DND-41 (cell line): Measurements from ENCODE around the gene CATSPERZ.

Experiments used
- ATAC-seq: fragments of 200-7000 bp; cut with Tn5 transposase; 3 replicates; pipeline ENCODE4 v1.9.1; 2021; ENCODE audit warnings: low read depth; ENCODE audit not compliant: insufficient read depth
- DNase-seq: peaks from one replicate; pipeline ENCODE4 v3.0.0-alpha.2; 2020
- H2AFZ ChIP-seq: 2 replicates; pipeline ENCODE4 v1.6.0; 2012; ENCODE audit warnings: low read depth, low read length
- H3K27ac ChIP-seq: 2 replicates; pipeline ENCODE4 v1.5.1; 2012; ENCODE audit warnings: low read length, inconsistent platforms
- H3K27me3 ChIP-seq: fragments of 200-600 bp; sonication (generic); 2 replicates; pipeline ENCODE4 v1.6.0; 2012; ENCODE audit warnings: low read length, mild to moderate bottlenecking, inconsistent platforms; ENCODE audit not compliant: insufficient read depth, poor library complexity
- H3K36me3 ChIP-seq: 2 replicates; pipeline ENCODE4 v1.5.1; 2012; ENCODE audit warnings: low read length, inconsistent platforms; ENCODE audit not compliant: insufficient read depth
- H3K4me1 ChIP-seq: 2 replicates; pipeline ENCODE4 v1.5.1; 2012; ENCODE audit warnings: mild to moderate bottlenecking, low read length; ENCODE audit not compliant: insufficient read depth
- H3K4me2 ChIP-seq: 2 replicates; pipeline ENCODE4 v1.6.0; 2012; ENCODE audit warnings: mild to moderate bottlenecking, moderate library complexity, low read length, inconsistent platforms; ENCODE audit not compliant: insufficient read depth
- H3K4me3 ChIP-seq, 2 experiments: fragments of 200-600 bp in 1 of 2; shearing (Covaris generic) in 1 of 2; 2 replicates each; pipeline ENCODE4 v1.5.1; 2012 to 2016; ENCODE audit warnings: inconsistent platforms in 2 of 2, low read length in 2 of 2, mild to moderate bottlenecking in 2 of 2, low read depth in 1 of 2, moderate library complexity in 1 of 2
- H3K79me2 ChIP-seq: 2 replicates; pipeline ENCODE4 v1.6.0; 2012; ENCODE audit warnings: low read length, inconsistent platforms; ENCODE audit not compliant: insufficient read depth
- H3K9ac ChIP-seq: 2 replicates; pipeline ENCODE4 v1.6.0; 2012; ENCODE audit warnings: low read depth, mild to moderate bottlenecking, inconsistent platforms, low read length, moderate library complexity
- H3K9me3 ChIP-seq: 2 replicates; pipeline ENCODE4 v1.5.1; 2012; ENCODE audit warnings: low read length, moderate library complexity, mild to moderate bottlenecking, inconsistent platforms; ENCODE audit not compliant: insufficient read depth, severe bottlenecking
- H4K20me1 ChIP-seq: 2 replicates; pipeline ENCODE4 v1.6.0; 2012; ENCODE audit warnings: low read length; ENCODE audit not compliant: insufficient read depth
- EZH2 ChIP-seq: IDR thresholded peaks from 3 replicates; pipeline ENCODE4 v1.6.1; 2012; ENCODE audit warnings: borderline replicate concordance, low read depth, mild to moderate bottlenecking, moderate library complexity, low read length, inconsistent platforms; ENCODE audit not compliant: severe bottlenecking
- TF ChIP-seq, protein P1 (sequence below): IDR thresholded peaks from 2 replicates; pipeline ENCODE4 v1.5.1; 2012; ENCODE audit warnings: borderline replicate concordance, low read length, moderate library complexity, mild to moderate bottlenecking; ENCODE audit not compliant: poor library complexity, severe bottlenecking; ENCODE audit errors: extremely low read depth

Gene CATSPERZ

GRCh38 chr11:64253481-64253880 is 46.7 kb upstream of the CATSPERZ start:
- Histone ChIP-seq H4K20me1 (peaks cover 7% of the 10 kb centered on the region; the same call in 1 of the 2 replicates), H2AFZ (no peak overlapping the region), H3K4me1 (peaks cover 26% of the 10 kb centered on the region), H3K79me2 (peaks cover 7% of the 10 kb centered on the region; the same call in 1 of the 2 replicates), H3K9ac (no peak overlapping the region; the same call in 1 of the 2 replicates), H3K36me3 (peaks cover 25% of the 10 kb centered on the region), H3K4me2 (peak overlapping the region; percentile 99; the same call in 1 of the 2 replicates), H3K4me3 (no peak overlapping the region), H3K27ac (no peak overlapping the region), H3K27me3 (no peaks in the 10 kb centered on the region), H3K9me3 (no peaks in the 10 kb centered on the region)
- no peak for ATAC-seq
- DNase-seq = no peak
- TF ChIP-seq, protein P1, sequence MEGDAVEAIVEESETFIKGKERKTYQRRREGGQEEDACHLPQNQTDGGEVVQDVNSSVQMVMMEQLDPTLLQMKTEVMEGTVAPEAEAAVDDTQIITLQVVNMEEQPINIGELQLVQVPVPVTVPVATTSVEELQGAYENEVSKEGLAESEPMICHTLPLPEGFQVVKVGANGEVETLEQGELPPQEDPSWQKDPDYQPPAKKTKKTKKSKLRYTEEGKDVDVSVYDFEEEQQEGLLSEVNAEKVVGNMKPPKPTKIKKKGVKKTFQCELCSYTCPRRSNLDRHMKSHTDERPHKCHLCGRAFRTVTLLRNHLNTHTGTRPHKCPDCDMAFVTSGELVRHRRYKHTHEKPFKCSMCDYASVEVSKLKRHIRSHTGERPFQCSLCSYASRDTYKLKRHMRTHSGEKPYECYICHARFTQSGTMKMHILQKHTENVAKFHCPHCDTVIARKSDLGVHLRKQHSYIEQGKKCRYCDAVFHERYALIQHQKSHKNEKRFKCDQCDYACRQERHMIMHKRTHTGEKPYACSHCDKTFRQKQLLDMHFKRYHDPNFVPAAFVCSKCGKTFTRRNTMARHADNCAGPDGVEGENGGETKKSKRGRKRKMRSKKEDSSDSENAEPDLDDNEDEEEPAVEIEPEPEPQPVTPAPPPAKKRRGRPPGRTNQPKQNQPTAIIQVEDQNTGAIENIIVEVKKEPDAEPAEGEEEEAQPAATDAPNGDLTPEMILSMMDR = no peak
- TF ChIP-seq EZH2 = no peak

- no peaks in the 10 kb centered on the region for H3K27me3 ChIP-seq
- no peak overlapping the region; the same call in 1 of the 2 replicates for H3K27ac ChIP-seq
- no peak overlapping the region for H3K4me3 ChIP-seq
- H3K4me1 ChIP-seq = peaks cover 26% of the 10 kb centered on the region
- H3K79me2 ChIP-seq = peaks cover 7% of the 10 kb centered on the region; the same call in 1 of the 2 replicates
- no peak overlapping the region for H3K9ac ChIP-seq
- H3K4me2 ChIP-seq = no peak overlapping the region
- no peak for DNase-seq
- H3K9me3 ChIP-seq = no peaks in the 10 kb centered on the region
- no peak overlapping the region for H2AFZ ChIP-seq
- no peak for ATAC-seq
- TF ChIP-seq, protein P1 = no peak
- no peak for TF ChIP-seq EZH2
- peaks cover 33% of the 10 kb centered on the region for H3K36me3 ChIP-seq
- peaks cover 7% of the 10 kb centered on the region; the same call in 1 of the 2 replicates for H4K20me1 ChIP-seq
These were observed 45.8 kb upstream of the CATSPERZ start for GRCh38 chr11:64254326-64254725.

- no peak for DNase-seq
- TF ChIP-seq EZH2 = no peak
- TF ChIP-seq, protein P1 = no peak
- Histone ChIP-seq H4K20me1 (peaks cover 7% of the 10 kb centered on the region; the same call in 1 of the 2 replicates), H2AFZ (no peak overlapping the region), H3K27me3 (no peaks in the 10 kb centered on the region), H3K4me2 (no peak overlapping the region), H3K27ac (no peak overlapping the region), H3K36me3 (peaks cover 40% of the 10 kb centered on the region), H3K4me3 (no peak overlapping the region), H3K9ac (no peak overlapping the region), H3K4me1 (peaks cover 24% of the 10 kb centered on the region), H3K79me2 (peaks cover 7% of the 10 kb centered on the region; the same call in 1 of the 2 replicates), H3K9me3 (no peaks in the 10 kb centered on the region)
- ATAC-seq = no peak
These were observed 44.7 kb upstream of the CATSPERZ start for GRCh38 chr11:64255135-64256128.
